ENCODE measurements around the gene PLA2G6.

GRCh38 chr22:38175206-38176118 lies 6.2 kb downstream of the PLA2G6 start:
- TF ChIP-seq CTCF (IDR thresholded peaks at IDR 0.05), result no peak
- TF ChIP-seq POLR2AphosphoS5 (IDR thresholded peaks at IDR 0.05; ENCODE audit: insufficient read depth in 1 of 2, low read depth in 1 of 2), result no peak
